GM08714 (cell line): ENCODE results near the gene EVA1B.

ENCODE experiments used
- H3K4me3 ChIP-seq: fragments of 200-500 bp; sonication (Bioruptor generic); 2 replicates; pipeline ENCODE4 v1.5.1; 2014; ENCODE audit warnings: mild to moderate bottlenecking, low read length, inconsistent platforms
- ZNF274 ChIP-seq: IDR thresholded peaks from 2 replicates; pipeline ENCODE4 v1.6.1; 2012; ENCODE audit warnings: mild to moderate bottlenecking, low read depth, low read length

Gene EVA1B

DNA sequence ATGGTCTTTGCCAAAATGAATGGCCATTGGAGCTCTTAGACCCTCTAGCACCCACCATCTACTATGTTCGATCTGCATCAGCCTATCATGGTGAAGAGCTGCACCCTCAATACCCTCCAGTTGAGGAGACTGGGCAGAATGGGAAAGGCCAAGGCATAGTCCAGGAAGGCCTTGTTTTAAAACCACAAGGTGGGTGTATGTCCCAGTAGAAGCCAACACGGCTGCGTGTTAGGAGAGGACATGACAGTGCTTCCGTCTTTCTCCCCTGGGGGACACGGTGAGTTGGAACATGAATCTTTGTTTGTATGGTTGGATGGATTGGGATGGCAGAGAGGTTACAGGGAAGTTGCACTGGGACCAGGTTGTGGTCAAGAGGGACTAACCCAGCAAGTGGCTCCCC, 35.9 kb downstream of the EVA1B start:
- H3K4me3 ChIP-seq: no peak overlapping the region
- no peak for TF ChIP-seq ZNF274

DNA sequence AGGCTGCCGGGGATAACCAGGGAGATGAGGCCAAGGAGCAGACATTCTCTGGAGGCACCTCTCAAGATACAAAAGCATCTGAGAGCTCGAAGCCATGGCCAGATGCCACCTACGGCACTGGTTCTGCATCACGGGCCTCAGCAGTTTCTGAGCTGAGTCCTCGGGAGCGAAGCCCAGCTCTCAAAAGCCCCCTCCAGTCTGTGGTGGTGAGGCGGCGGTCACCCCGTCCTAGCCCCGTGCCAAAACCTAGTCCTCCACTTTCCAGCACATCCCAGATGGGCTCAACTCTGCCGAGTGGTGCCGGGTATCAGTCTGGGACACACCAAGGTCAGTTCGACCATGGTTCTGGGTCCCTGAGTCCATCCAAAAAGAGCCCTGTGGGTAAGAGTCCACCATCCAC, 36.6 kb downstream of the EVA1B start:
- no peak for TF ChIP-seq ZNF274
- H3K4me3 ChIP-seq: no peak overlapping the region

DNA sequence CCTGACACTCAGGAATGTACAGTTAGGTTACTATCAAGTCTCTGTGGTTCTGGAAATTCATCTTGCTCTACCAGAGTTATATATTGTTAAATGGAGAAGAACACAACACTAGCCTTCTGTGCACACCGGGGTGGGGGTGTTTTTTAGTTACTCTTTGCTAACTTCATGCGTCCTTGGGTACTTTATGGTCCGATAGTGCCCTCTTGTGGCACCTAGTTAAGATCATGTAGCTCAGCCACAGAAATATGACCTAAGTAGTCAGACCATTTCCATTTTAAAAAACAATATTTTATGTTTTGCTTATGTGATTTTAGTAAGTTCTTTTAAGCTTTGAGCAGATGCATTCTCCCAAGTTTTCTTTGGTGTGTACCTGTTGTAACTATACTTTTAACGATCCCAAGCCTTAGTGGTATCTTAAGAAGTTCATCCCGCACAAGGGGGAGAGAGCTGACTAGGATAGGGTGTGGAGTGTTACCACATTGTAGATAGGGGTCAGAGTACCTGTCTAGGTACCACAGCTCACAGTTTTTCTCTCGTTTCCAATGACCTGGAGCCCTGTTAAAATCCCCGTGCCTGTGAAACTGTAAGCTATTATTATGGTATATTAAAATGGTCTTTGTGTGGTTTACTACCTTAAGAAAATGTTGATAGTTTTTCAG, 37.9 kb downstream of the EVA1B start:
- no peak for TF ChIP-seq ZNF274
- no peak overlapping the region for H3K4me3 ChIP-seq

DNA sequence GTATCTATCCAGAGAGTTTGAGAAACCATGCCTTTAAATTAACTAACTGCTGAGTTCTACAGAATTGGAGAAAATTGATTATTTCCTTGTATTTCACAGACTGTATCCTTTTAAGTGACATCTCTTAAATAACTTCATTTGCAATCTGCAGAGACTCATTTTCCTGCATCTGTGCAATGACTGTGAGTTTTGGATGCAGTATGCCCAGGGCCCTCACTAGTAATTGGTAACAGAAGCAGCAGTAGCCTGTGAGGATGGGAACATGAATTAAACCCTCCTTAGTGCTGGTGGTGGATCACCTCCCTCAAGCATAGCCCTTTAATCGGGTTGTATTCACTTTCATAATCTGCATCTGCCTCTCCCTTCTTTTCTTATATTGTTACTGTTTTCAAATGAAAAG, 38.9 kb downstream of the EVA1B start:
- TF ChIP-seq ZNF274: no peak

DNA sequence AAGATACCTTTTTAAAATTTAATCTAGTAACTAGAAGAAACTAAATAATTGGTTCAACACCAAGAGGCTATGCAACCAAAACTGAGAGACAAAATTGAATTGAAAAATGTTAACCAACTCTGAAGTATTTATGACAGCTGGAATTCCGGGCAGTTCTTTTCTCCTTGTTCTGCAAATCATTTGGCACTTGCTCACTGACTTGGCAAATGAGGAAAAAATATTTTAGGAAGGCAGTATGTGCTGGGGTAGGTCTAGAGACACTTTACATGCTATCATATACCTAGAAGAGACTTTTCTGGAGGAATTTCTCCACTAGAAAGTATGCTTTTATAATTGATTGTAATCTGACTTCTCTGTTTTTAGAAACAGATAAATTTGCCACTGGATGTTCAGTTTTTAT, 39.4 kb downstream of the EVA1B start:
- H3K4me3 ChIP-seq: no peak overlapping the region
- TF ChIP-seq ZNF274: no peak

More for the DNA sequence above, 38.9 kb downstream of the EVA1B start:
- no peak overlapping the region for H3K4me3 ChIP-seq

DNA sequence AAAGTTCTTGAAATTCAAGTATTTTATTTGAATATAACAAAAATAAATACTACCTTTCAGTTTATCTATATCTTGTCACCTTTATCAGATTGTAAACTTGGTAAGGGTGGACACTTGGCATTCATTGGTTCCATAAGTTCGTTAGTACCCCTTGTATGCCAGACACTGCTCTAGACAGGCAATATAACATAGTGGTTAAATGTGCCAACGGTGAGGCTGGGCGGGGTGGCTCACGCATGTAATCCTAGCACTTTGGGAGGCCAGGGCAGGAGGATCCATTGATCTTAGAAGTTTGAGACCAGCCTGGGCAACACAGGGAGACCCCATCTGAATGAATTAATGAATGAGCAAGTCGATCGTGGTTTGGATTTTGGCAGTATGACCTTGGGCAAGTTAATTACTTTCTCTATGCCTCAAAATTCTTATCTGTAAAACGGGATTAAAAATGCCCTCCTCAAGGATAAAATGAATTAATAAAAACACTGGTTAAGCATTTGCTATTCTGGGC, 43.6 kb downstream of the EVA1B start:
- no peak overlapping the region for H3K4me3 ChIP-seq
- no peak for TF ChIP-seq ZNF274

DNA sequence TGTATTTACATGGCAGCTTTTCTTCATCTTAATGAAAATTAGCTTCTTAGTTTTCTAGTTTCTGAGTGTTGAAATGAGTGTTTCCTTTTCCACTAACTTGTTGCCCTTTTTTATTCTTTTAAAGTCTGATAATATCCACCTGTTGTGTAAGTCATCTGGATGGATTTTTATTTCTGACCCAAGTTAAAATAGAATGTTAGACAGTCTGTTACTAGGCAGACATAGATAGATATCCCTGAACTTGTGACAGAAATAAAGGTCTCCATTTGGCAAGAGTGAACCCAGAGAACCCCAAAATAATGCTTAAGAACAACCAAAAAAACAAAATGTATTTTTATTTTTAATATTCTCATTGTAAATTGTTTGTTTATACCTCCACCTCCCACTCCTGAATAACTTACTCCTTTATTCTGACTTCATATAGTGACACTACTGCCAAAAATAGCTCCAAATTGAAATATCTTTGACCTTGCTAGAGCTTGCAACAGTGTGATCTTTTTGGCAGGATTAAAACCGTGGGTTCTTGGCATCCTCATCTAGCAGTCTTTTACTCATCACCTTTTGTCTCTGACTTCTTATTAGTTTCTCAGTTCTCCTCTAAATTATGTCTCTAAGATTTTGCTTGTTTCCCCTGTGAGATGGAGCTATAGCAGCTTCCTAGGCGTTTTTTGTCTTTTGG, 44.2 kb downstream of the EVA1B start:
- no peak for TF ChIP-seq ZNF274
- no peak overlapping the region for H3K4me3 ChIP-seq

DNA sequence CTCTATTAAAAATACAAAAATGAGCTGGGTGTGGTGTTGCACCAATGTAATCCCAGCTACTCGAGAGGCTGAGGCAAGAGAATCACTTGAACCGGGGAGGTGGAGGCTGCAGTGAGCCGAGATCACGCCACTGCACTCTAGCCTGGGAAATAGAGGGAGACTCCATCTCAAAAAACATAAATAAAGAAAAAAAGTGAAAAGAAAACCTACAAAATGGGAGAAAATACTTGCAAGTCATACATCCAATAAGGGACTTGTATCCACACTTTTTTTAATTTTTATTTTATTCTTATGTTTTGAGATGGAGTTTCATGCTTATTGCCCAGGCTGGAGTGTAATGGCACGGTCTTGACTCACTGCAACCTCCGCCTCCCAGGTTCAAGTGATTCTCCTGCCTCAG, 46.8 kb downstream of the EVA1B start:
- TF ChIP-seq ZNF274: no peak
- H3K4me3 ChIP-seq: no peak overlapping the region

DNA sequence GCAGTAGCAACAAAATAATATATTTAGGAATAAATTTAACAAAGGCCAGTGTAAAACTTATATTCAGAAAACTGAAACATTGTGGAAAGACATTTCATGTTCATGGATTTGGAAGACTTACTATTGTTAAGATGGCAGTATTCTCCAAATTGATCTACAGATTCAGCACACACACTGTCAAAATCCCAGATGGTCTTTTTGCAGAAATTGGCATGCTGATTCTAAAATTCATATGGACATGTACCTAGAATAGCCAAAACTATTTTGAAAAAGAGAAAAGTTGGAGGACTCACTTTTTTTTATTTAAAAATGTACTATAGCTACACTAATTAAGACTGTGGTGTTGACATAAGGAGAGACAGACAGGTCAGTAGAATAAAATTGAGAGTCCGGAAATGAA, 49.2 kb downstream of the EVA1B start:
- no peak for TF ChIP-seq ZNF274
- no peak overlapping the region for H3K4me3 ChIP-seq

DNA sequence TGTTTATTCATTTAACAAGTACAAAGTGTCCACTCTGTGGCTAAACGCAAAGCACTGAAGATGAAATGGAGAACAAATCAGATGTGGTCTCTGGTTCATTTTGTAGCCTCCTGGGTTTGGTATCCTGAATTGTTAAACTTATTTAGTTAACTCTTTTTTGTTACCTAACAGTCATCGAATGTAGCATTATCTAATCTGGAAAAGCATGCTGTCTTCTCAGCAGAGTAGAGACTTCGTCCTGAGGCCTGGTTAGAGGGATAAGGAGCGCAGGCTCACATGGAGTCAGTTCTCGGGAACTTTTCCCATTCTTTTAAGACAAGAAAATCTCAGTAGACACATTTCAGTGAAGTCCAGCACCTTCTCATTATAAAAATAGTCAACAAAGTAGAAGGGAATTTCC, 50.4 kb downstream of the EVA1B start:
- TF ChIP-seq ZNF274: no peak
- H3K4me3 ChIP-seq: no peak overlapping the region
